Measurements from ENCODE around the gene RPP14. TPM values are rescaled to one million over a fixed set of nuclear protein-coding genes. Genes with fewer than 3 reads are reported as not detected.
A peak's percentile ranks its signal among the peaks of the same experiment; 100 is the strongest.

RPP14 gene
- total and polyA plus RNA-seq, 2 of the 4 experiments (the other 2 are of a cell fraction), result 6.6 to 7.8 TPM

GRCh38 chr3:58270485-58270884 is 35.6 kb upstream of the RPP14 start:
- in situ Hi-C loops (cut with MboI; ENCODE audit: low sequenced_read_pairs), result no loop called here
- Histone ChIP-seq H4K8ac (ENCODE audit: low read depth in 2 of 2, low read length in 2 of 2) (no peak overlapping the region), H4K5ac (ENCODE audit: low read depth, low read length) (no peak overlapping the region), H2BK120ac (ENCODE audit: low read depth, low read length) (no peak overlapping the region), H2AK5ac (ENCODE audit: low read depth, low read length) (no peak overlapping the region), H3K14ac (replicated peaks; ENCODE audit: low read depth, low read length) (no peak overlapping the region), H3K9me1 (ENCODE audit: insufficient read depth, low read length) (peaks cover 11% of the 10 kb centered on the region), H3K18ac (ENCODE audit: low read depth, low read length) (no peak overlapping the region), H2BK5ac (ENCODE audit: low read depth, low read length, poor library complexity, severe bottlenecking) (no peak overlapping the region), H3K56ac (ENCODE audit: extremely low read depth, insufficient read depth, low read length) (no peak overlapping the region), H2BK20ac (ENCODE audit: low read depth, low read length) (no peak overlapping the region), H2AK9ac (replicated peaks; ENCODE audit: low read depth, low read length, poor library complexity) (no peak overlapping the region), H2BK15ac (ENCODE audit: low read depth, low read length) (no peak overlapping the region; the same call in 2 of the 3 replicates), H4K91ac (ENCODE audit: insufficient read depth, low read depth, low read length) (no peak overlapping the region), H3K23ac (ENCODE audit: low read depth, low read length) (no peak overlapping the region), H4K20me1 (ENCODE audit: insufficient read depth, low read length) (no peaks in the 10 kb centered on the region), H3K4ac (ENCODE audit: low read depth, low read length) (no peak overlapping the region), H3K9ac (ENCODE audit: low read depth, low read length) (no peak overlapping the region), H3K79me1 (ENCODE audit: low read depth in 1 of 2, low read length in 2 of 2) (no peaks in the 10 kb centered on the region), H3K27ac (ENCODE audit: insufficient read depth, low read length) (no peak overlapping the region), H3K4me3 (ENCODE audit: insufficient read depth, low read depth, low read length) (no peak overlapping the region), H3K9me3 (ENCODE audit: control insufficient read depth, insufficient read depth, low read length) (no peaks in the 10 kb centered on the region), H2AFZ (replicated peaks; ENCODE audit: low read length, poor library complexity) (no peak overlapping the region), H3K36me3 (ENCODE audit: control insufficient read depth, insufficient read depth, low read length) (peaks cover 5% of the 10 kb centered on the region), H3K27me3 (ENCODE audit: control insufficient read depth, insufficient read depth, low read length) (no peaks in the 10 kb centered on the region), H3K4me2 (ENCODE audit: low read depth, low read length) (no peak overlapping the region), H3K4me1 (ENCODE audit: control insufficient read depth, insufficient read depth, low read length) (peaks cover 8% of the 10 kb centered on the region)
- no TSS peak for BruUV-seq (replicated peaks)
- DNase-seq (no peak), ATAC-seq (ENCODE audit: low read depth) (no peak)
- TF ChIP-seq MAZ (IDR thresholded peaks at IDR 0.05; ENCODE audit: borderline replicate concordance, low read depth, low read length) (no peak), MAFK (IDR thresholded peaks at IDR 0.05; ENCODE audit: low read depth, low read length) (peak; percentile 35)
- intact Hi-C loops (cut with micrococcal nuclease), result no loop called here
- CTCF ChIA-PET, result interaction anchor here (0.6 to 1.0 kb wide), 4 partner anchors 36 to 1279 kb away, joined by 3 to 5 read pairs (median 5); partner anchors contain the start of genes HTD2 and RPP14
- POLR2A ChIA-PET (ENCODE audit: unreplicated experiment), result no interaction called here
- dilution Hi-C loops (cut with HindIII; ENCODE audit: low sequenced_read_pairs, unreplicated experiment), result no loop called here
- WGBS, 2 experiments (ENCODE audit: extremely low coverage in 2 of 2, insufficient read length in 1 of 2), result no CpG with 5 or more reads among the region's 2 CpGs
